Lung (tissue), 12 donors: ENCODE results near the gene VSIG10L. TPM values are rescaled to one million over a fixed set of nuclear protein-coding genes. Genes with fewer than 3 reads are reported as not detected.

Source experiments
- ATAC-seq: fragments of 200-7000 bp; cut with Tn5 transposase; one replicate; pipeline ENCODE4 v1.9.1; 2020; ENCODE audit warnings: moderate number of reproducible peaks; ENCODE audit not compliant: insufficient read depth, low FRiP score
- DNase-seq, 3 donors: peaks; one replicate each; pipeline ENCODE4 v3.0.0-alpha.2; 2013 to 2017
- H3K27ac ChIP-seq, 2 donors: one replicate each; pipeline ENCODE4 v1.5.1; 2013; ENCODE audit warnings: mild to moderate bottlenecking in 2 of 2, moderate library complexity in 2 of 2, control low read depth in 1 of 2, inconsistent platforms in 1 of 2, low read depth in 1 of 2, low read length in 1 of 2
- H3K27me3 ChIP-seq, 3 donors: one replicate each; pipeline ENCODE4 v1.5.1; 2013; ENCODE audit warnings: low read length in 2 of 3; ENCODE audit not compliant: control insufficient read depth in 3 of 3, insufficient read depth in 3 of 3
- H3K36me3 ChIP-seq, 4 donors: one replicate each; pipeline ENCODE4 v1.5.1; 2013; ENCODE audit warnings: low read length in 4 of 4, mild to moderate bottlenecking in 1 of 4, moderate library complexity in 1 of 4; ENCODE audit not compliant: control insufficient read depth in 4 of 4, insufficient read depth in 4 of 4
- H3K4me1 ChIP-seq, 5 donors: one replicate each; pipeline ENCODE4 v1.5.1; 2013; ENCODE audit warnings: low read length in 5 of 5, mild to moderate bottlenecking in 2 of 5, moderate library complexity in 1 of 5; ENCODE audit not compliant: control insufficient read depth in 5 of 5, insufficient read depth in 5 of 5
- H3K4me3 ChIP-seq: one replicate; pipeline ENCODE4 v1.5.1; 2013; ENCODE audit warnings: mild to moderate bottlenecking, control low read depth, moderate library complexity
- H3K9ac ChIP-seq, 2 donors: one replicate each; pipeline ENCODE4 v1.5.1; 2013; ENCODE audit warnings: low read length in 2 of 2, control low read depth in 1 of 2; ENCODE audit not compliant: insufficient read depth in 1 of 2
- H3K9me3 ChIP-seq, 4 donors: one replicate each; pipeline ENCODE4 v1.5.1; 2013; ENCODE audit warnings: low read length in 3 of 4, mild to moderate bottlenecking in 1 of 4, moderate library complexity in 1 of 4; ENCODE audit not compliant: control insufficient read depth in 4 of 4, insufficient read depth in 3 of 4
- CTCF ChIP-seq: IDR thresholded peaks from 2 replicates; pipeline ENCODE4 v1.5.1; 2012; ENCODE audit warnings: mild to moderate bottlenecking; ENCODE audit errors: control extremely low read depth, extremely low read depth
- WGBS, 2 donors: extraction: QIAGEN DNeasy Blood & Tissue Kit; methylation state at CpG; one replicate each; pipeline ENCODE4 v1.1.7; 2013; 5-methylcytosine and 5-hydroxymethylcytosine counted together
- polyA plus RNA-seq, 2 donors: library from polyadenylated mRNA; stranded (reverse); fragments of 200-250 nt; gene quantifications; one replicate each; pipeline ENCODE4 v1.2.1, GENCODE V29; 2013
- total RNA-seq, 2 donors: library from RNA; depleted of rRNA in 1 of 2; stranded (reverse); fragments of >200 nt in 1 of 2; gene quantifications; one replicate each; pipeline ENCODE4 v1.2.1, GENCODE V29; 2014 to 2021
- donor health status: control.
- donor health status: control.
- donor health status: Bipolar disorder and iron deficiency.
- donor health status: healthy.
- donor health status: DM: yes; HTN: yes; CAD: no.

VSIG10L gene
- total and polyA plus RNA-seq, 4 donors: 0.57 to 3.7 (median 2.4) TPM

GRCh38 chr19:51292971-51293370 lies 49.0 kb downstream of the VSIG10L start:
- no peaks in the 10 kb centered on the region for H3K36me3 ChIP-seq
- peaks cover 0 to 5% (median 0%) of the 10 kb centered on the region in 4 donors for H3K9me3 ChIP-seq
- H3K9ac ChIP-seq: no peak overlapping the region
- H3K27me3 ChIP-seq: peaks cover 0 to 11% (median 3%) of the 10 kb centered on the region in 3 donors
- H3K27ac ChIP-seq: no peak overlapping the region
- no peak for TF ChIP-seq CTCF
- H3K4me1 ChIP-seq: no peaks in the 10 kb centered on the region
- WGBS, 2 donors: 34 to 47% methylated on average over 11 of the region's 11 CpGs
- H3K4me3 ChIP-seq: peak overlapping the region; percentile 9
- ATAC-seq: no peak
- DNase-seq: no peak

GRCh38 chr19:51289635-51290034 lies 52.3 kb downstream of the VSIG10L start:
- Histone ChIP-seq H3K36me3 (no peaks in the 10 kb centered on the region), H3K27ac (no peak overlapping the region), H3K4me1 (no peaks in the 10 kb centered on the region), H3K9me3 (peaks cover 0 to 5% (median 0%) of the 10 kb centered on the region in 4 donors), H3K9ac (no peak overlapping the region), H3K27me3 (peaks cover 0 to 6% (median 3%) of the 10 kb centered on the region in 3 donors), H3K4me3 (no peak overlapping the region)
- no peak for ATAC-seq
- DNase-seq: no peak
- TF ChIP-seq CTCF: no peak
- WGBS, 2 donors: 77 to 100% methylated on average over 1 of the region's 1 CpG

- Histone ChIP-seq H3K9me3 (peaks cover 0 to 15% (median 0%) of the 10 kb centered on the region in 4 donors), H3K27me3 (peaks cover 0 to 6% (median 3%) of the 10 kb centered on the region in 3 donors), H3K36me3 (no peaks in the 10 kb centered on the region), H3K4me1 (no peaks in the 10 kb centered on the region), H3K27ac (no peak overlapping the region), H3K4me3 (no peak overlapping the region), H3K9ac (no peak overlapping the region)
- no peak for DNase-seq
- no peak for ATAC-seq
- TF ChIP-seq CTCF: no peak
- WGBS, 2 donors: 88 to 89% methylated on average over 3 of the region's 3 CpGs
Measured at GRCh38 chr19:51285682-51286081, 56.3 kb downstream of the VSIG10L start.

GRCh38 chr19:51282335-51282734 lies 59.6 kb downstream of the VSIG10L start:
- ATAC-seq (no peak), DNase-seq (no peak)
- no peak for TF ChIP-seq CTCF
- Histone ChIP-seq H3K4me3 (no peak overlapping the region), H3K36me3 (no peaks in the 10 kb centered on the region), H3K27me3 (peaks cover 0 to 4% (median 0%) of the 10 kb centered on the region in 3 donors), H3K9me3 (peaks cover 0 to 16% (median 0%) of the 10 kb centered on the region in 4 donors), H3K27ac (no peak overlapping the region), H3K9ac (no peak overlapping the region), H3K4me1 (no peaks in the 10 kb centered on the region)
- WGBS, 2 donors: 84 to 89% methylated on average over 4 of the region's 4 CpGs
